Nucleus accumbens (tissue), 56 donors: Measurements from ENCODE around the gene CLK4.
"Not testable (repeated sequence)": the region's sequence is repeated elsewhere in the genome, so short reads cannot be mapped to it uniquely, and the experiment has no call there.

ENCODE experiments used
- DNase-seq, 56 donors: peaks; one replicate each; lab custom pipeline; 2025; lab: John Stamatoyannopoulos, UW

CLK4 gene

GRCh38 chr5:178589180-178590140 lies 37.4 kb downstream of the CLK4 start:
- DNase-seq: no peak

- DNase-seq: no peak
These were observed 38.1 kb downstream of the CLK4 start for GRCh38 chr5:178588769-178589168.

GRCh38 chr5:178587763-178588611 lies 38.9 kb downstream of the CLK4 start:
- no peak for DNase-seq

GRCh38 chr5:178586396-178586795 lies 40.5 kb downstream of the CLK4 start:
- no peak for DNase-seq

- DNase-seq: not testable (repeated sequence)
These were observed 41.4 kb downstream of the CLK4 start for GRCh38 chr5:178585421-178585820.

GRCh38 chr5:178583279-178583678 lies 43.6 kb downstream of the CLK4 start:
- DNase-seq: no peak

- DNase-seq: no peak
These were observed 44.6 kb downstream of the CLK4 start for GRCh38 chr5:178582291-178582690.

GRCh38 chr5:178581621-178582020 lies 45.2 kb downstream of the CLK4 start:
- DNase-seq: no peak

GRCh38 chr5:178580271-178580955 lies 46.4 kb downstream of the CLK4 start:
- DNase-seq: no peak

- DNase-seq: no peak
These were observed 48.9 kb downstream of the CLK4 start for GRCh38 chr5:178577944-178578343.

GRCh38 chr5:178577376-178577839 lies 49.4 kb downstream of the CLK4 start:
- DNase-seq: no peak

GRCh38 chr5:178576591-178577351 lies 50.1 kb downstream of the CLK4 start:
- DNase-seq: no peak

- no peak for DNase-seq
These were observed 53.6 kb downstream of the CLK4 start for GRCh38 chr5:178573216-178573615.

- DNase-seq: no peak
These were observed 54.2 kb downstream of the CLK4 start for GRCh38 chr5:178572617-178573016.

GRCh38 chr5:178569485-178569884 lies 57.4 kb downstream of the CLK4 start:
- DNase-seq: no peak

- DNase-seq: no peak
These were observed 61.9 kb downstream of the CLK4 start for GRCh38 chr5:178564811-178565550.

- DNase-seq: no peak
These were observed 62.5 kb downstream of the CLK4 start for GRCh38 chr5:178564397-178564796.

GRCh38 chr5:178563621-178564020 lies 63.2 kb downstream of the CLK4 start:
- DNase-seq: no peak

- DNase-seq: no peak
These were observed 65.0 kb downstream of the CLK4 start for GRCh38 chr5:178561746-178562264.
